SU-DHL-6 (cell line): ENCODE data around the gene EFCAB13.
A peak's percentile ranks its signal among the peaks of the same experiment; 100 is the strongest.

Experiments used
- H2AFZ ChIP-seq: fragments of 200-600 bp; sonication (generic); 2 replicates; pipeline ENCODE4 v1.6.1; 2014; ENCODE audit warnings: low read depth, mild to moderate bottlenecking, moderate library complexity, mixed read lengths, antibody characterized with exemption, low read length; ENCODE audit not compliant: severe bottlenecking
- H3F3A ChIP-seq: fragments of 200-600 bp; shearing (Covaris generic); 2 replicates; pipeline ENCODE4 v1.6.0; 2016; ENCODE audit warnings: antibody characterized with exemption, mild to moderate bottlenecking; ENCODE audit not compliant: insufficient read depth
- H3K27ac ChIP-seq: fragments of 200-600 bp; sonication (generic); 2 replicates; pipeline ENCODE4 v1.5.1; 2016; ENCODE audit warnings: low read depth, mild to moderate bottlenecking, low read length, moderate library complexity, mixed read lengths
- H3K27me3 ChIP-seq: fragments of 200-600 bp; sonication (generic), shearing (Covaris generic); 2 replicates; pipeline ENCODE4 v1.6.0; 2014; ENCODE audit warnings: mild to moderate bottlenecking, low read length
- H3K36me3 ChIP-seq: fragments of 200-600 bp; sonication (generic); 2 replicates; pipeline ENCODE4 v1.6.1; 2014; ENCODE audit warnings: mild to moderate bottlenecking, low read length, mixed read lengths
- H3K4me2 ChIP-seq: fragments of 300-600, 200-600 bp; shearing (Covaris generic), sonication (generic); 2 replicates; pipeline ENCODE4 v1.6.0; 2014; ENCODE audit warnings: low read length, low read depth, mild to moderate bottlenecking; ENCODE audit not compliant: poor library complexity, severe bottlenecking
- H3K4me3 ChIP-seq: fragments of 200-600 bp; sonication (generic); 2 replicates; pipeline ENCODE4 v1.5.1; 2014; ENCODE audit warnings: antibody characterized with exemption, low read length, mild to moderate bottlenecking, mixed read lengths; ENCODE audit not compliant: insufficient read depth, poor library complexity, severe bottlenecking
- H3K79me2 ChIP-seq: fragments of 200-600 bp; sonication (generic); 2 replicates; pipeline ENCODE4 v1.6.1; 2014; ENCODE audit warnings: mild to moderate bottlenecking, low read length, moderate library complexity; ENCODE audit not compliant: insufficient read depth
- H3K9ac ChIP-seq: fragments of 200-600 bp; sonication (generic); 2 replicates; pipeline ENCODE4 v1.7.0; 2014; ENCODE audit warnings: mild to moderate bottlenecking, low read length
- H3K9me2 ChIP-seq: fragments of 200-600 bp; sonication (generic); replicated peaks from 2 replicates; pipeline ENCODE4 v1.6.1; 2014; ENCODE audit warnings: low read length; ENCODE audit not compliant: insufficient read depth
- H3K9me3 ChIP-seq: fragments of 200-600 bp; sonication (generic); 2 replicates; pipeline ENCODE4 v1.6.1; 2014; ENCODE audit warnings: low read length, mixed read lengths; ENCODE audit not compliant: insufficient read depth
- H4K20me1 ChIP-seq: fragments of 200-600 bp; sonication (generic); 2 replicates; pipeline ENCODE4 v1.6.1; 2014; ENCODE audit warnings: low read depth, mild to moderate bottlenecking, antibody characterized with exemption, low read length, moderate library complexity, mixed read lengths
- CTCF ChIP-seq: fragments of 200-600 bp; sonication (generic); IDR thresholded peaks from one replicate; pipeline ENCODE4 v1.5.1; 2017; ENCODE audit warnings: antibody characterized with exemption, mild to moderate bottlenecking, low read length, moderate library complexity; ENCODE audit not compliant: insufficient read depth, poor library complexity, severe bottlenecking
- EZH2phosphoT487 ChIP-seq: fragments of 200-600 bp; sonication (generic), shearing (Covaris generic); conservative IDR thresholded peaks from 2 replicates; pipeline ENCODE4 v1.6.1; 2018; ENCODE audit warnings: mild to moderate bottlenecking, antibody characterized with exemption, low read length, moderate library complexity, mixed read lengths

Gene EFCAB13

GRCh38 chr17:47323382-47324223, at the start of gene EFCAB13:
TSS of gene EFCAB13 (plus strand) at chr17:47323955. CDS start at chr17:47328354, 4,399 bp downstream.
- peak within 1 kb of the TSS; percentile 98 for H2AFZ ChIP-seq
- H3K9me3 ChIP-seq: no peaks in the 10 kb centered on the region
- no peaks in the 10 kb centered on the region for H3K79me2 ChIP-seq
- H3K27ac ChIP-seq: peak within 1 kb of the TSS; percentile 31
- no peaks in the 10 kb centered on the region for H3K27me3 ChIP-seq
- H3K4me3 ChIP-seq: peak within 1 kb of the TSS; percentile 74
- TF ChIP-seq CTCF (peak; percentile 10), EZH2phosphoT487 (no peak)
- H4K20me1 ChIP-seq: no peaks in the 10 kb centered on the region
- peak within 1 kb of the TSS; percentile 87 for H3K4me2 ChIP-seq
- H3K9me2 ChIP-seq: no peaks in the 10 kb centered on the region
- H3F3A ChIP-seq: peaks cover 15% of the 10 kb centered on the region; the same call in 1 of the 2 replicates
- peak within 1 kb of the TSS; percentile 66 for H3K9ac ChIP-seq
- no peaks in the 10 kb centered on the region for H3K36me3 ChIP-seq

GRCh38 chr17:47274319-47275069, 49.3 kb upstream of the EFCAB13 start:
- H3K4me3 ChIP-seq: no peak overlapping the region
- H3K4me2 ChIP-seq: no peak overlapping the region
- H3K27ac ChIP-seq: no peak overlapping the region
- H3K9me2 ChIP-seq: no peaks in the 10 kb centered on the region
- H3K9ac ChIP-seq: no peak overlapping the region
- no peaks in the 10 kb centered on the region for H3K9me3 ChIP-seq
- no peaks in the 10 kb centered on the region for H4K20me1 ChIP-seq
- TF ChIP-seq CTCF (no peak), EZH2phosphoT487 (no peak)
- no peaks in the 10 kb centered on the region for H3K79me2 ChIP-seq
- H3F3A ChIP-seq: no peaks in the 10 kb centered on the region
- H2AFZ ChIP-seq: no peak overlapping the region
- H3K27me3 ChIP-seq: no peaks in the 10 kb centered on the region
- no peaks in the 10 kb centered on the region for H3K36me3 ChIP-seq

GRCh38 chr17:47275245-47275984, 48.3 kb upstream of the EFCAB13 start:
- Histone ChIP-seq H3K79me2 (no peaks in the 10 kb centered on the region), H3K4me2 (no peak overlapping the region), H3K27ac (no peak overlapping the region), H3K9ac (no peak overlapping the region), H3K4me3 (no peak overlapping the region), H4K20me1 (no peaks in the 10 kb centered on the region), H2AFZ (no peak overlapping the region), H3K9me2 (no peaks in the 10 kb centered on the region), H3K36me3 (no peaks in the 10 kb centered on the region), H3K9me3 (no peaks in the 10 kb centered on the region), H3K27me3 (no peaks in the 10 kb centered on the region), H3F3A (no peaks in the 10 kb centered on the region)
- TF ChIP-seq CTCF (no peak), EZH2phosphoT487 (no peak)
